IPS DF 4.7 (cell line): ENCODE results near the gene RAP1GAP.
"Not testable (repeated sequence)": the region's sequence is repeated elsewhere in the genome, so short reads cannot be mapped to it uniquely, and the experiment has no call there.

Experiments
- DNase-seq: peaks from one replicate; pipeline ENCODE4 v3.0.0-alpha.2; 2013; ENCODE audit warnings: low spot score; ENCODE audit errors: extremely low read depth

The RAP1GAP gene

GRCh38 chr1:21677168-21677567 is 8.0 kb upstream of the RAP1GAP start:
- DNase-seq: no peak

GRCh38 chr1:21674957-21675356 is 5.8 kb upstream of the RAP1GAP start:
- DNase-seq: no peak

- DNase-seq: not testable (repeated sequence)
Measured at GRCh38 chr1:21673853-21674252, 4.7 kb upstream of the RAP1GAP start.

GRCh38 chr1:21673277-21673780 is 4.2 kb upstream of the RAP1GAP start:
- no peak for DNase-seq

- no peak for DNase-seq
Measured at GRCh38 chr1:21672478-21673276, 3.5 kb upstream of the RAP1GAP start.

- no peak for DNase-seq
Measured at GRCh38 chr1:21671915-21672314, 2.8 kb upstream of the RAP1GAP start.

- DNase-seq: no peak
Measured at GRCh38 chr1:21670956-21671902, 2.1 kb upstream of the RAP1GAP start.

GRCh38 chr1:21670059-21670881 is 1.1 kb upstream of the RAP1GAP start:
- no peak for DNase-seq

GRCh38 chr1:21668951-21669257 is 253 bp downstream of the RAP1GAP start:
- no peak for DNase-seq

- DNase-seq: no peak
Measured at GRCh38 chr1:21668232-21668950, 766 bp downstream of the RAP1GAP start.

- DNase-seq: no peak
Measured at GRCh38 chr1:21667348-21668231, 1.6 kb downstream of the RAP1GAP start.

GRCh38 chr1:21666576-21667320 is 2.4 kb downstream of the RAP1GAP start:
- no peak for DNase-seq

GRCh38 chr1:21665711-21666575 is 3.2 kb downstream of the RAP1GAP start:
- no peak for DNase-seq

- DNase-seq: no peak
Measured at GRCh38 chr1:21664806-21665588, 4.2 kb downstream of the RAP1GAP start.

GRCh38 chr1:21663951-21664805 is 5.0 kb downstream of the RAP1GAP start:
- DNase-seq: no peak

- no peak for DNase-seq
Measured at GRCh38 chr1:21663248-21663950, 5.8 kb downstream of the RAP1GAP start.
